ENCODE results near the gene ZNF274.
"Not testable (repeated sequence)": the region's sequence is repeated elsewhere in the genome, so short reads cannot be mapped to it uniquely, and the experiment has no call there.

Gene ZNF274

DNA sequence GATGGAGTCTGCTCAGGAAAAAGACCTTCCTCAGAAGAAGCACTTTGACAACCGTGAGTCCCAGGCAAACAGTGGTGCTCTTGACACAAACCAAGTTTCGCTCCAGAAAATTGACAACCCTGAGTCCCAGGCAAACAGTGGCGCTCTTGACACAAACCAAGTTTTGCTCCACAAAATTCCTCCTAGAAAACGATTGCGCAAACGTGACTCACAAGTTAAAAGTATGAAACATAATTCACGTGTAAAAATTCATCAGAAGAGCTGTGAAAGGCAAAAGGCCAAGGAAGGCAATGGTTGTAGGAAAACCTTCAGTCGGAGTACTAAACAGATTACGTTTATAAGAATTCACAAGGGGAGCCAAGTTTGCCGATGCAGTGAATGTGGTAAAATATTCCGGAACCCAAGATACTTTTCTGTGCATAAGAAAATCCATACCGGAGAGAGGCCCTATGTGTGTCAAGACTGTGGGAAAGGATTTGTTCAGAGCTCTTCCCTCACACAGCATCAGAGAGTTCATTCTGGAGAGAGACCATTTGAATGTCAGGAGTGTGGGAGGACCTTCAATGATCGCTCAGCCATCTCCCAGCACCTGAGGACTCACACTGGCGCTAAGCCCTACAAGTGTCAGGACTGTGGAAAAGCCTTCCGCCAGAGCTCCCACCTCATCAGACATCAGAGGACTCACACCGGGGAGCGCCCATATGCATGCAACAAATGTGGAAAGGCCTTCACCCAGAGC, 29.6 kb downstream of the ZNF274 start:
- DNase-seq (ENCODE audit: low read depth), result no peak

DNA sequence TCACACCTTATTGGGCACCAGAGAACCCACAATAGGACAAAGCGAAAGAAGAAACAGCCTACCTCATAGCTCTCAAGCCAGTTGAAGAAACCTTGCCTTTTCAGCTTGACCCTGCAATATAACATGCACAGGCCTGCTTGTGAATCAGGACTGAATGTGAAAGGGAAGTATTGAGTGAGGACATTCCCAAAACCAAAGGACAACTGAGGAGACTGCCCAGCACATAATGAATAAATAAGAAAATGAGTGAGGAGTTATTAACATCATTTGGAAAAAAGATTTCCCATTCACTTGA, 30.2 kb downstream of the ZNF274 start:
- DNase-seq (ENCODE audit: low read depth), result no peak

DNA sequence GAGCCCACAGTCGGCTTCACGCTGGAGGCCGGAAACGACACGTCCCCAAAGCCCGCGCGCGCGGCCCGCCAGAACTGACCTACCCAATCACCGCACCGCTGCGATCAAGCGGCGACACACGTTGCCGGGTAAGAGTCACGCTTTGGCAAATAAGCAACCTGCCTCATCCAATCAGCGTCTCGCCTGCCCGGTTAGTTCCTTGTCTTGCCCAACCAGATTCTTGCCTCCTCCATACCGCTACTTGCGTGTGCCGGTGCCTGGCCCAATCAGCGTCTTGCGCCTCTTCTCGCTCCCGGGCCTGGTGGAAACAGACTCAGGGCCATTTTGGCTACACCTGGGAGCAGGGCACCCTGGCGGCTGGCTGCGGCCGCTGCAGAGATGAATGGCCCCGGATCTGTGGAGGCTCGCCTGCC, 34.2 kb downstream of the ZNF274 start:
- no peak for DNase-seq (ENCODE audit: low read depth)

DNA sequence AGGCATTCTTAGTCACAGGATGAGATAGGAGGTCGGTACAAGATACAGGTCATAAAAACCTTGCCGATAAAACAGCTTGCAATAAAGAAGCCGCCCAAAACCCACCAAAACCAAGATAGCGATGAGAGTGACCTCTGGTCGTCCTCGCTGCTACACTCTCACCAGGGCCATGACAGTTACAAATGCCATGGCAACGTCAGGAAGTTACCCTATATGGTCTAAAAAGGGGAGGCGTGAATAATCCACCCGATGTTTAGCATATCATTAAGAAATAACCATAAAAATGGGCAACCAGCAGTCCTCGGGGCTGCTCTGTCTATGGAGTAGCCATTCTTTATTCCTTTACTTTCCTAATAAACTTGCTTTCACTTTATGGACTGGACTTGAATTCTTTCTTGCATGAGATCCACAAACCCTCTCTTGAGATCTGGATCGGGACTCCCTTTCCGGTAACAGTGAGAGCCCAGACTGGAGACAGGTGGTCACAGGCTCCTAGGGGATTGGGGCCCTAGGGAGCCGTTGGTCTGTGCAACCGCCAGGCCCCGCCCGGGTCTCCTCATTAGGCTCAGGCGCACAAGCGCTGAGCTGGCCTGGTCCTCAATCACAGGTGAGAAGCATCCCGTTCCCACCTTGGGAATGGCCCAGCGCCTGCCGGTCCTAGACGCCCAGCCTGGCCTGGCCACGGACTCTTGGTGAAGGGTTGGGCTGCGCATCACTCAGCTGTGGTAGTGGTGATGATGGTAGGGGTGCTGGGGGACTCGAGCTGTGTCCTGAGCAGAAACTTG, 34.9 kb downstream of the ZNF274 start:
- DNase-seq (ENCODE audit: low read depth), result no peak

DNA sequence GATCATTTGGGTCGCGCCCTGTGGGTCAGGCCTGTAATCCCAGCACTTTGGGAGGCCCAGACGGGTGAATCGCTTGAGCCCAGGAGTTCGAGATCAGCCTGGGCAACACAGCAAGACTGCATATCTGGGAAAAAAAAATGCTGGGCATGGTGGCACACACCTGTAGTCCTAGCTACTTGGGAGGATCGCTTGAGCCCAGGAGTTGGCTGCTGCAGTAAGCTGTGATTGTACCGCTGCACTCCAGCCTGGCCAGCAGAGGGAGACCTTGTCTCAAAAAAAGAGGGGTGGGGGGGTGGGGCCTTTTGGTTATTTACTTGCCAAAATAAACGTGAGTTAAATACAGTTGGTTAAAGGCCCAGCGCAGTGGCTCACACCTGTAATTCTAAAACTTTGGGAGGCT, 36.0 kb downstream of the ZNF274 start:
- DNase-seq (ENCODE audit: low read depth), result no peak

DNA sequence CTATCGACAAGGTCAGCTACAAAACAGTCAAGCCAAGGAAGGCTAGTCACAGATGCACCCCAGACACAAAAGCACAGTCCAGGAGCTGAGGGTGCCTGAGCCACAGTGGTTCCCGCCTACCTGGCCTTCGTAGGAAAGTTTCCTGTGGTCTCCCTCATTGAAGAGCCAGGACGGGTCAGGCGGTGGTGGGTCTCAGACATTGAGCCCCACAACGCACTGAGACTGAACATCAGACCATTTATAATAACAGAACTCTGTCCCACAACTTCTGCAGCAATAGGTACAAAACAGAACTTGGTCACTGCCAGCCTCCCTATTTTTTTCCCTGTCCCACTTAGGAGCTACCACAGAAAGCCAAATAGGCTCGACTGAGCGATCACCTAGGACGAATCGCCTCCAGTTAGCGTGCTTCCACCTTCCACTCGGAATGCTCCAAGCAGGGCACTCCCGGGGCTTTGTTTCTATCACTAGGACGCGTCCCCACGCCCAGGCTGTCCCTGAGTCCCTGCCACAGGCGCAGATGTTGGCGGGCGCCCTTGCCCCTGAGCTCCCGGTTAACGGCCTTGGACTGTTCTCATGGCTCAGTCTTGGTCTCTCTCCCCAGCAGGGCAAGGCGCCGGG, 45.2 kb downstream of the ZNF274 start:
- no peak for DNase-seq (ENCODE audit: low read depth)

DNA sequence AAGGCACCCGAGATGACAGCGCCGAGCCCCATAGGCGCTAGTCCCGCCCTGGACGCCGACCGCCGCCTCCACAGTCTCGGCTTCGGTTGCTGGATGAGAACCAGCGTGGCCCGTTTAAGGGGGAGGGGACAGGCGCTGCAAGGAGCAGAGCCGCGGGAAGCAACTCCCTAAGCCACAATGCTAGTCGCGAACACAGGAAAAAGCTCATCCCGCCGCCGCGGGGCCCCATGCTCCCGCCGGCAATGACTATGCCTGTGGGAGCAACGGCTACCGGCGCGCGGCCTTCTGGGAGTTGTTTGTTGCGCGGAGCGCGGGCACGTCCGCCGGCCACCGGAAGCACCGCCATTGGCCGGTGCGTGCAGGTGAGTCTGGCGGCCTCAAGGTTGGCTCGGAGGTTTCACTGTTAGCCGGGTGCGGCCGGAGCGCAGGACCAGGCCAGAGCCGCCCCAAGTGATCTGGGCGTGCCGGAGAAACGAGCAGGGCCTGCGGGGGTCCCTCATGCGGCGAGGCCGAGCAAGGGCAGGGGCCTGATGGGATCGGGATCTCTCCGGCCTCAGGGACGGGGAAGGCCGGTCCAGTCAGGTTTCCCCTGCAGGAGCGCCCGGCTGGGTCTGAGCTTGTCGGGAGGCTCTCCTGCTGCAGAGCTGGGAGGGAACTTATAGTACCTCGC, 45.9 kb downstream of the ZNF274 start, which contains the start of gene ZNF544:
Gene ZNF544, plus strand, starts transcription at position 330 of the 670 bp plus-strand sequence. CDS start 15,110 bp downstream, outside the sequence.
- peak; percentile 4 for DNase-seq (ENCODE audit: low read depth)

DNA sequence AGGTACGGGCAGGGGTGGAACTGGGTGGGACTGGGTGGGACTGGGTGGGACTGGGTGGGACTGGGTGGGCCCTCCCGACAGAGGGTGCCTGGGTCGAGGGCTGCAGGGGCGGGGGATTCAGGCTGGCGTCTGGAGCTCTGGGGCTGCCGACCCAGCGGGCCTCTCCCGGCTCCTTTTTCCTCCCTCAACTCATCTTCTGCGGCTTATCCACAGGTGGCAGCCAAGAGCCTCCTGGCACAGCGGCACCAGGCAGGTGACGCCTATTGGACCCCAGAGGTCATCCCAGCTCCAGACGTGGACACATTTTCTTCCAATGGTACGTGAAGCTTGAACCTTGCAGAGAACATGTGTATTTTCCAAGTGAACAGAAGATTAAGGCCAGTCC, 46.4 kb downstream of the ZNF274 start:
- no peak for DNase-seq (ENCODE audit: low read depth)

DNA sequence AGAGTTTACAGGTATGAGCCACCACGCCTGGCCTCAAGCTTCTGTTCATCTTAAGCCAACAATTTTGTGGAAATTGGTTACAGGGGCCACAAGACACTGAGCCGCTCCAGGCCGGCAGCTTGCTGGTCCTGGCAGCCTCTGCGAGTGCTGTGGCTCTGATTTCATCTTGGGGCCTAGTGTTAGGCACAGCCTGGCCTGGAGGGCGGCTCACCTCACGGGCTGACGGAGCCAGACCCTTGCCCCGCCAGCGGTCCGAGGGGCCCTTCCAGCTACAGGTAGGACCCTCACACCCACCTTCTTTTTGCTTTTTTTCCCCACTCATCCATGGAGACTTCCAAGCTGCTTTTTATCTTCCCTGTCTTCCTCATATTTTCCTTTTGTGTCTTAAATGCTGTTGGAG, 54.5 kb downstream of the ZNF274 start:
- no peak for DNase-seq (ENCODE audit: low read depth)

DNA sequence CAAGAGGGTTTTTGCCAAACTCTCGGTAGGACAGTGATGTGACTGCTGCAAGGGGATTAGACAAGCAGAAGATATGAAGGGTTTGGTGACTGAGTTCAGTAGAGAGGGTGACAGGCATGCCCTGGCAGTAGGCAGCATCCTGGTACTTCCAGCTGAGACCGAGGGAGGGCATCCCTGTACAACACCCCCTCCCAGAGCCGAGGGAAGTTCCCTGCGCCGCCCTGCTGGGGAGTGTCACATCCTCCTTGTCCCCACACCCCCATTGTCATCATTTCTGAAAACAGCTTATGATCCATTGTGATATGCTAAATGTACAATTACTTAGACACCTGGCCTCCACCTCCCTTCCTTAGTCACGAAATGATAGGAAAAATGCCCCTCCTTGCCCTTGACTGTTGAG, 60.5 kb downstream of the ZNF274 start:
- no peak for DNase-seq (ENCODE audit: low read depth)

DNA sequence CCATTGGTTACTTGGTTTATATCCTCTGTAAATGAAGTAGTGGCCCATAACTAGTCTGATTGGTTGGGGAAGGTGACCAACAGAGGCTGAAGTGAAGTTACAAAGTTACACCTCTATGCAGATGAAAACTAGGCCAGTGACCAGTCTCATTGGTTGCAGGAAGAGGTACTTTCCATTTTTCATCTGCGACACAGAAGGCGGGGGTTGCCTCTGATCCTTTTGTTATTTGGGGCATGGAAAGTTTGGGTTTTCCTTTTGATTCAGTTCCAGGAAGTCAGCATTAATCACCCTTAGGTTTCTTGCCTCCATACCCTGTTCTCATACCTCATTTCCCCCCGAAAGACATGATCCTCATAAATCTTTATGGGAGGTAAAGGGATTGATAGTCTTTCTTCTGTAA, 66.0 kb downstream of the ZNF274 start:
- no peak for DNase-seq (ENCODE audit: low read depth)

DNA sequence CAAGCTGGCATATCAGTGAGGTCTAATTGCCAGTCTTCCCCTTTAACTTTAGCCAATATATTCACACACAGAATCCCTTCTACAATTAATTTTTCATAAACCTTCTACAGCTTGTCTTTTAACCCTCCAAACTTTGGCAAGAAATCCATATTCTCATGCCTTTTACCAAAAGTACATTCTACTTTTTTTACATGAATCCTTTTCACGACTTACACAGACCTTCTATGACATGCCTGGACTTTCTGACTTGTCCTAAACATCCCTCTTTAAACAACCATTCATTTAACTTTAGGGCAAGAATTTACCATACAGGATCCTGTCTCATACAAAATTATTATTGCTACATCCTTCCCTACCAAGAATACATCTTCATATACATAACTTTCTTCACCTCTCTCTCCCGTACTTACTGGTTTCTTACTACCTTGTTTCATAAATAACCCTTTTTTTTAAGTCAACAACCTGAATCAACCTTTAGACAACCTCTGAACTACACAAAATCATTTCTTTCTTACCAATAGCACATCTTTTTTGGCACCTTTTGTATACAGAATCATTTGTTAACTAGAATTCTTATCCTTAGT, 69.3 kb downstream of the ZNF274 start:
- no peak for DNase-seq (ENCODE audit: low read depth)

DNA sequence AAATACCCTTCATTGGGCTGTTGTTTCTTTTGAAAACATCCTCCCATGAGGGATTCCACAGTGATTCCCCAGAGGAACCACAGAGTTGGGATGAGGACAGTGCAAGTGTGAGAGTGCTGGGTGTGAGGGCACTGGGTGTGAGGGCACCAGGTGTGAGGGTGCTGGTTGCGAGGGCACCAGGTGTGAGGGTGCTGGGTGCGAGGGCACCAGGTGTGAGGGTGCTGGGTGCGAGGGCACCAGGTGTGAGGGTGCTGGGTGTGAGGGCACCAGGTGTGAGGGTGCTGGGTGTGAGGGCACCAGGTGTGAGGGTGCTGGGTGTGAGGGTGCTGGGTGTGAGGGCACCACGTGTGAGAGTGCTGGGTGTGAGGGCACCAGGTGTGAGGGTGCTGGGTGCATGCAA, 75.4 kb downstream of the ZNF274 start:
- not testable (repeated sequence) for DNase-seq (ENCODE audit: low read depth)

DNA sequence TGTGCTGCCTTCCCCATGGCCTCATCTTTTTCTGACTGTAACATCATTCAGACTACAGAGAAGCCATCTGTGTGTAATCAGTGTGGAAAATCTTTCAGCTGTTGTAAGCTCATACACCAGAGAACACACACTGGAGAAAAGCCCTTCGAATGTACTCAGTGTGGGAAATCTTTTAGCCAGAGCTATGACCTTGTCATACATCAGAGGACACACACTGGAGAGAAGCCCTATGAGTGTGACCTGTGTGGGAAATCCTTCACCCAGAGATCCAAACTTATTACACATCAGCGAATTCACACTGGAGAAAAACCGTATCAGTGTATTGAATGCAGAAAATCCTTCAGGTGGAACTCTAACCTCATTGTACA, 78.7 kb downstream of the ZNF274 start:
- DNase-seq (ENCODE audit: low read depth), result no peak

DNA sequence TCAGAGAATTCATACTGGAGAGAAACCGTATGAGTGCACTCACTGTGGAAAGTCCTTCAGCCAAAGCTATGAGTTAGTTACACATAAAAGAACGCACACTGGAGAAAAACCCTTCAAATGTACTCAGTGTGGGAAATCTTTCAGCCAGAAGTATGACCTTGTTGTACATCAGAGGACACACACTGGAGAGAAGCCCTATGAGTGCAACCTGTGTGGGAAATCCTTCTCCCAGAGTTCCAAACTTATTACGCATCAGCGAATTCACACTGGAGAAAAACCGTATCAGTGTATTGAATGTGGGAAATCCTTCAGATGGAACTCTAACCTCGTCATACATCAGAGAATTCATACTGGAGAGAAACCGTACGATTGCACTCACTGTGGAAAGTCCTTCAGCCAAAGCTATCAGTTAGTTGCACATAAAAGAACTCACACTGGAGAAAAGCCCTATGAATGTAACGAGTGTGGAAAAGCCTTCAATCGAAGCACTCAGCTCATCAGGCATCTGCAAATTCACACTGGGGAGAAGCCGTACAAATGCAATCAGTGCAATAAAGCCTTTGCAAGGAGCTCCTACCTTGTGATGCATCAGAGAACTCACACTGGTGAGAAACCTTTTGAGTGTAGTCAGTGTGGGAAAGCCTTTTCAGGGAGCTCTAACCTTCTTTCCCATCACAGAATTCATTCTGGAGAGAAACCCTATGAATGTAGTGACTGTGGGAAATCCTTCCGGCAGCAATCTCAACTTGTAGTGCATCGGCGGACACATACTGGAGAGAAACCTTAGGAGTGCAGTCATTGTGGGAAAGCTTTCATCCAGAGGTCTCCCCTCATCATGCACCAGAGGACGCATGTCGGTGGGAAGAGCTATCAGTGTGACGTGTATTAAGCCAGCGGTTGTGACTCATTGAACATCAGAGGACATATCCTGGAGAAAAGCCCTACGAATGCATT, 79.4 kb downstream of the ZNF274 start:
- DNase-seq (ENCODE audit: low read depth), result no peak

DNA sequence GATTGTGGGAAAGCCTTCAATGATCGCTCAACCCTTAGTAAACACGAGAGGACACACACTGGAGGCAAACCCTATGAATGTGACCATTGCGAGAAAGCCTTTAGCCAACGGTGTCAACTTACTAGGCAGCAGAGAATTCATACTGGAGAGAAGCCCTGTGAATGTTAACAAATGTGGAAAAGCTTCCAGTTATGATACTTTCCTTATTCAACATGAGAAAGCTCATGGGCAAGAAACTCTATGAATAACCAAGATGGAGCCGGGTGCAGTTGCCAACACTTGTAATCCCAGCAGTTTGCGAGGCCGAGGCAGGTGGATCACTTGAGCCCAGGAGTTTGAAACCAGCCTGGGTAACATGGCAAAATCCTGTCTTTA, 80.0 kb downstream of the ZNF274 start:
- no peak for DNase-seq (ENCODE audit: low read depth)
